HepG2 (cell line): ENCODE data around the gene MSL2. TPM values are rescaled to one million over a fixed set of nuclear protein-coding genes. Genes with fewer than 3 reads are reported as not detected.

Experiments used
- ATAC-seq: fragments of 200-7000 bp; cut with Tn5 transposase; 3 replicates; pipeline ENCODE4 v1.9.1; 2020; ENCODE audit warnings: mild to moderate bottlenecking, moderate library complexity
- BruUV-seq: library from RNA; stranded (reverse); fragments of 400-500 nt; replicated peaks from 2 replicates; lab custom pipeline; 2021; lab: Mats Ljungman, UMichigan
- CTCF ChIA-PET: fragments of 300-600 bp; formaldehyde crosslinking; extraction: SDS; loops from one replicate; lab custom pipeline; 2021; ENCODE audit warnings: low total read pairs, inconsistent platforms, low intra/inter-chr PET ratio; lab: Yijun Ruan, JAX
- POLR2A ChIA-PET: fragments of 350-600 bp; sonication (Branson Sonifier 250); formaldehyde crosslinking; loops from one replicate; lab custom pipeline; 2020; ENCODE audit warnings: antibody characterized with exemption, inconsistent platforms; lab: Yijun Ruan, JAX
- DNase-seq: peaks from one replicate; pipeline ENCODE4 v3.0.0-alpha.2; 2015; ENCODE audit warnings: low spot score
- FAIRE-seq: peaks from 3 replicates; lab custom pipeline; 2011; peaks lifted over from hg19 to GRCh38; lab: Jason Lieb, UNC
- H2AFZ ChIP-seq: one replicate; pipeline ENCODE4 v1.6.1; 2011; ENCODE audit warnings: low read length, inconsistent platforms
- H3K27ac ChIP-seq: fragments of 300-600 bp; 3 replicates; pipeline ENCODE4 v1.8.0; 2011; ENCODE audit warnings: mixed run types, mild to moderate bottlenecking, mixed read lengths, low read length, inconsistent platforms; ENCODE audit not compliant: insufficient read depth; ENCODE audit errors: extremely low read length
- H3K27me3 ChIP-seq, 2 experiments: fragments of 200-600 bp in 1 of 2; 2 replicates in 1 of 2; 3 replicates in 1 of 2; pipeline versions ENCODE4 v1.6.0 to v1.8.0; 2011; ENCODE audit warnings: low read length in 2 of 2, mild to moderate bottlenecking in 2 of 2, moderate library complexity in 2 of 2, inconsistent platforms in 1 of 2; ENCODE audit not compliant: insufficient read depth in 2 of 2, control insufficient read depth in 1 of 2
- H3K36me3 ChIP-seq, 2 experiments: fragments of 200-600 bp in 1 of 2; replicated peaks in 1 of 2; 2 replicates in 1 of 2; 3 replicates in 1 of 2; pipeline versions ENCODE4 v1.5.1 to v1.8.0; 2011; ENCODE audit warnings: low read length in 2 of 2, inconsistent platforms in 1 of 2; ENCODE audit not compliant: insufficient read depth in 2 of 2, control insufficient read depth in 1 of 2
- H3K4me1 ChIP-seq: 2 replicates; pipeline ENCODE4 v1.5.1; 2012; ENCODE audit warnings: low read length, inconsistent platforms; ENCODE audit not compliant: insufficient read depth
- H3K4me2 ChIP-seq: 2 replicates; pipeline ENCODE4 v1.6.0; 2011; ENCODE audit warnings: low read depth, low read length, inconsistent platforms
- H3K4me3 ChIP-seq, 3 experiments: fragments of 200-600 bp in 1 of 3; sonication (generic), shearing (Covaris generic) in 1 of 3; replicated peaks in 1 of 3; 2 replicates each; pipeline ENCODE4 v1.5.1; 2011 to 2016; ENCODE audit warnings: low read length in 3 of 3, inconsistent platforms in 2 of 3, low read depth in 2 of 3, mild to moderate bottlenecking in 2 of 3, control low read depth in 1 of 3, mixed read lengths in 1 of 3; ENCODE audit not compliant: insufficient read depth in 1 of 3
- H3K79me2 ChIP-seq: one replicate; pipeline ENCODE4 v1.6.1; 2011; ENCODE audit warnings: low read length, inconsistent platforms; ENCODE audit not compliant: insufficient read depth
- H3K9ac ChIP-seq: 2 replicates; pipeline ENCODE4 v1.6.0; 2011; ENCODE audit warnings: mild to moderate bottlenecking, low read depth, low read length, inconsistent platforms; ENCODE audit not compliant: insufficient read depth
- H3K9me3 ChIP-seq: 2 replicates; pipeline ENCODE4 v1.5.1; 2012; ENCODE audit warnings: mild to moderate bottlenecking, low read length
- H4K20me1 ChIP-seq: 2 replicates; pipeline ENCODE4 v1.6.0; 2011; ENCODE audit warnings: inconsistent platforms, mild to moderate bottlenecking, low read length, moderate library complexity; ENCODE audit not compliant: insufficient read depth
- FOXO1 ChIP-seq: sonication (generic); formaldehyde crosslinking; IDR thresholded peaks from 2 replicates; pipeline ENCODE4 v1.4.0; 2020; ENCODE audit warnings: missing genetic modification reagents
- FUBP1 ChIP-seq: sonication (generic); formaldehyde crosslinking; IDR thresholded peaks from 2 replicates; pipeline ENCODE4 v1.5.1; 2020; ENCODE audit warnings: missing genetic modification reagents, mild to moderate bottlenecking, borderline replicate concordance
- SP5 ChIP-seq: IDR thresholded peaks from 2 replicates; pipeline ENCODE4 v1.6.1; 2016; ENCODE audit warnings: low read depth, borderline replicate concordance
- ZFP36L1 ChIP-seq: sonication (generic); formaldehyde crosslinking; IDR thresholded peaks from 2 replicates; pipeline ENCODE4 v1.8.0; 2022; ENCODE audit warnings: mild to moderate bottlenecking, missing genetic modification reagents, moderate library complexity
- ZNF160 ChIP-seq: sonication (generic); formaldehyde crosslinking; IDR thresholded peaks from 2 replicates; pipeline ENCODE4 v1.8.0; 2022; ENCODE audit warnings: mild to moderate bottlenecking, inconsistent platforms, missing genetic modification reagents
- ZNF33B ChIP-seq: sonication (generic); formaldehyde crosslinking; IDR thresholded peaks from 2 replicates; pipeline ENCODE4 v1.5.1; 2020; ENCODE audit warnings: mild to moderate bottlenecking, missing genetic modification reagents
- ZNF407 ChIP-seq: sonication (generic); formaldehyde crosslinking; IDR thresholded peaks from one replicate; pipeline ENCODE4 v1.5.1; 2020; ENCODE audit warnings: mild to moderate bottlenecking, missing genetic modification reagents; ENCODE audit errors: not compliant biosample characterization
- ZNF607 ChIP-seq: sonication (generic); formaldehyde crosslinking; IDR thresholded peaks from 2 replicates; pipeline ENCODE4 v1.5.1; 2020; ENCODE audit warnings: missing genetic modification reagents, mild to moderate bottlenecking, borderline replicate concordance
- WGBS: methylation state at CpG from one replicate; pipeline ENCODE4 v1.1.6; 2017; ENCODE audit warnings: low lambda C conversion rate; 5-methylcytosine and 5-hydroxymethylcytosine counted together
- in situ Hi-C: cut with HindIII; loops from 2 replicates; pipeline ENCODE4 v1.10.0; 2017; ENCODE audit warnings: low pct_unique_long_range_greater_than_20kb; ENCODE audit not compliant: extremely low pct_ligation_motif_present
- intact Hi-C: fragments of 100-400 bp; cut with micrococcal nuclease; formaldehyde crosslinking; loops from one replicate; pipeline ENCODE4 v1.10.0; 2022; ENCODE audit not compliant: unreplicated experiment
- polyA plus RNA-seq, 8 experiments: library from polyadenylated mRNA; depleted of rRNA in 3 of 8; stranded (reverse) in 7 of 8; unstranded in 1 of 8; fragments of >200 nt; fragmentation: Illumina TruSeq in 4 of 8; extraction: Trizol in 4 of 8; gene quantifications; 2 replicates each; pipeline versions ENCODE4 v1.2.1 to v1.2.3, GENCODE V29; 2011 to 2016; ENCODE audit warnings: low read depth in 4 of 8, missing spikeins in 1 of 8, mixed read lengths in 1 of 8; ENCODE audit not compliant: insufficient read depth in 1 of 8
- total RNA-seq, 5 experiments: library from RNA; depleted of rRNA; stranded (reverse); fragments of >200 nt; fragmentation: Illumina TruSeq; extraction: Trizol; gene quantifications; 2 replicates each; pipeline ENCODE4 v1.2.3, GENCODE V29; 2016; ENCODE audit warnings: low read depth in 1 of 5

The MSL2 gene
- total and polyA plus RNA-seq, 2 of the 13 experiments (the other 11 are each of a cell fraction or from before 2014, with no cell fraction given) = 6.9 to 11.7 TPM

GRCh38 chr3:136235545-136235944, 39.4 kb upstream of the MSL2 start:
- no peaks in the 10 kb centered on the region for H4K20me1 ChIP-seq
- H3K4me3 ChIP-seq = no peak overlapping the region
- ATAC-seq (0 out of 3 replicates have a peak, but pooled peaks have one; percentile 18), DNase-seq (no peak), FAIRE-seq (no peak)
- in situ Hi-C loops = no loop called here
- ChIA-PET POLR2A (interaction anchor here (1.0 kb wide), 1 partner anchor 13 kb away, joined by 4 read pairs; no protein-coding TSS in a partner anchor), CTCF (no interaction called here)
- no peaks in the 10 kb centered on the region for H3K79me2 ChIP-seq
- WGBS = 15% methylated on average over 1 of the region's 1 CpG
- no TSS peak for BruUV-seq
- intact Hi-C loops = no loop called here
- no peaks in the 10 kb centered on the region for H3K27me3 ChIP-seq
- no peak for TF ChIP-seq FUBP1 (CRISPR knock-in tag)
- TF ChIP-seq ZNF33B (CRISPR knock-in tag) = no peak
- TF ChIP-seq FOXO1 = no peak
- no peak for TF ChIP-seq ZNF160
- TF ChIP-seq SP5 (CRISPR knock-in tag) = no peak
- no peak for TF ChIP-seq ZNF407 (CRISPR knock-in tag)
- no peak for TF ChIP-seq ZFP36L1
- no peak for TF ChIP-seq ZNF607
- H3K4me1 ChIP-seq = peaks cover 48% of the 10 kb centered on the region
- H3K36me3 ChIP-seq = no peaks in the 10 kb centered on the region
- H3K9ac ChIP-seq = no peak overlapping the region
- H3K9me3 ChIP-seq = no peaks in the 10 kb centered on the region
- H3K4me2 ChIP-seq = no peak overlapping the region
- no peak overlapping the region for H2AFZ ChIP-seq
- no peak overlapping the region for H3K27ac ChIP-seq
